H9 (cell line): ENCODE measurements around the gene DAPP1. TPM values are rescaled to one million over a fixed set of nuclear protein-coding genes. Genes with fewer than 3 reads are reported as not detected.

Experiments
- DNase-seq: peaks from one replicate; pipeline ENCODE4 v3.0.0-alpha.2; 2017
- H2AFZ ChIP-seq: one replicate; pipeline ENCODE4 v1.6.1; 2013; ENCODE audit warnings: mild to moderate bottlenecking, low read length, control low read depth, moderate library complexity
- H2AK5ac ChIP-seq: 2 replicates; pipeline ENCODE4 v1.6.1; 2013; ENCODE audit warnings: low read length, control low read depth, mixed read lengths; ENCODE audit not compliant: insufficient read length
- H2BK120ac ChIP-seq: one replicate; pipeline ENCODE4 v1.6.1; 2013; ENCODE audit warnings: low read depth, mild to moderate bottlenecking, low read length, control low read depth, inconsistent platforms; ENCODE audit not compliant: poor library complexity, severe bottlenecking
- H2BK12ac ChIP-seq: 2 replicates; pipeline ENCODE4 v1.6.1; 2013; ENCODE audit warnings: low read length, control low read depth, mixed read lengths, low read depth; ENCODE audit not compliant: insufficient read length
- H2BK15ac ChIP-seq: 2 replicates; pipeline ENCODE4 v1.6.1; 2013; ENCODE audit warnings: low read depth, low read length, control low read depth
- H2BK20ac ChIP-seq: one replicate; pipeline ENCODE4 v1.6.1; 2013; ENCODE audit warnings: low read depth, mild to moderate bottlenecking, low read length, control low read depth, inconsistent platforms; ENCODE audit not compliant: poor library complexity, severe bottlenecking
- H2BK5ac ChIP-seq: 2 replicates; pipeline ENCODE4 v1.6.1; 2013; ENCODE audit warnings: low read length, control low read depth, mixed read lengths; ENCODE audit not compliant: insufficient read length
- H3K14ac ChIP-seq: 2 replicates; pipeline ENCODE4 v1.6.1; 2013; ENCODE audit warnings: low read length, control low read depth; ENCODE audit not compliant: insufficient read depth
- H3K18ac ChIP-seq: 2 replicates; pipeline ENCODE4 v1.6.1; 2013; ENCODE audit warnings: low read depth, mild to moderate bottlenecking, mixed read lengths, low read length, control low read depth; ENCODE audit not compliant: insufficient read length
- H3K23ac ChIP-seq: 2 replicates; pipeline ENCODE4 v1.6.1; 2013; ENCODE audit warnings: low read length, control low read depth, mixed read lengths, low read depth; ENCODE audit not compliant: insufficient read length
- H3K23me2 ChIP-seq: 2 replicates; pipeline ENCODE4 v1.6.1; 2013; ENCODE audit warnings: low read depth, mild to moderate bottlenecking, mixed read lengths, low read length, control low read depth; ENCODE audit not compliant: insufficient read length, poor library complexity, severe bottlenecking
- H3K27ac ChIP-seq: 2 replicates; pipeline ENCODE4 v1.5.1; 2013; ENCODE audit warnings: low read length, control low read depth, mixed read lengths, low read depth; ENCODE audit not compliant: insufficient read length
- H3K27me3 ChIP-seq: 2 replicates; pipeline ENCODE4 v1.6.1; 2013; ENCODE audit warnings: low read length, control low read depth, inconsistent platforms; ENCODE audit not compliant: insufficient read depth
- H3K4ac ChIP-seq: 2 replicates; pipeline ENCODE4 v1.6.1; 2013; ENCODE audit warnings: low read depth, mild to moderate bottlenecking, control low read depth, inconsistent platforms, low read length, moderate library complexity
- H3K4me1 ChIP-seq: 2 replicates; pipeline ENCODE4 v1.6.1; 2013; ENCODE audit warnings: low read length, control low read depth, inconsistent platforms; ENCODE audit not compliant: insufficient read depth
- H3K4me2 ChIP-seq: 2 replicates; pipeline ENCODE4 v1.6.1; 2013; ENCODE audit warnings: low read length, control low read depth, mixed read lengths; ENCODE audit not compliant: insufficient read length, insufficient read depth
- H3K56ac ChIP-seq: 2 replicates; pipeline ENCODE4 v1.6.1; 2013; ENCODE audit warnings: low read depth, mild to moderate bottlenecking, mixed read lengths, low read length, control low read depth; ENCODE audit not compliant: insufficient read length
- H3K79me1 ChIP-seq: 2 replicates; pipeline ENCODE4 v1.6.1; 2013; ENCODE audit warnings: low read depth, mild to moderate bottlenecking, moderate library complexity, low read length, control low read depth, inconsistent platforms; ENCODE audit not compliant: insufficient read depth, poor library complexity, severe bottlenecking
- H3K79me2 ChIP-seq: 2 replicates; pipeline ENCODE4 v1.6.1; 2013; ENCODE audit warnings: low read length, control low read depth, inconsistent platforms; ENCODE audit not compliant: insufficient read depth
- H3K9ac ChIP-seq: 2 replicates; pipeline ENCODE4 v1.6.1; 2013; ENCODE audit warnings: low read length, control low read depth, mixed read lengths; ENCODE audit not compliant: insufficient read length; ENCODE audit errors: extremely low read depth
- H3K9me3 ChIP-seq: one replicate; pipeline ENCODE4 v1.6.1; 2013; ENCODE audit warnings: low read depth, low read length, inconsistent platforms; ENCODE audit not compliant: control insufficient read depth
- H3T11ph ChIP-seq: one replicate; pipeline ENCODE4 v1.6.1; 2013; ENCODE audit warnings: mild to moderate bottlenecking, low read length, control low read depth, inconsistent platforms
- H4K20me1 ChIP-seq: one replicate; pipeline ENCODE4 v1.6.1; 2013; ENCODE audit not compliant: control insufficient read depth, insufficient read length, insufficient read depth
- H4K5ac ChIP-seq: 2 replicates; pipeline ENCODE4 v1.6.1; 2013; ENCODE audit warnings: low read depth, mild to moderate bottlenecking, mixed read lengths, low read length, control low read depth; ENCODE audit not compliant: insufficient read length
- H4K8ac ChIP-seq: replicated peaks from 2 replicates; pipeline ENCODE4 v1.6.1; 2013; ENCODE audit warnings: low read length, control low read depth, mixed read lengths, low read depth; ENCODE audit not compliant: insufficient read length
- H4K91ac ChIP-seq: 2 replicates; pipeline ENCODE4 v1.6.1; 2013; ENCODE audit warnings: low read depth, mild to moderate bottlenecking, moderate library complexity, mixed read lengths, low read length, control low read depth; ENCODE audit not compliant: insufficient read length
- H3K27ac Mint-ChIP-seq, 3 experiments: 2 replicates in 2 of 3; 3 replicates in 1 of 3; pipeline ENCODE4 v1.8.0; 2020 to 2021; ENCODE audit warnings: mixed read lengths in 3 of 3, mild to moderate bottlenecking in 1 of 3, moderate library complexity in 1 of 3
- H3K27me3 Mint-ChIP-seq: 2 replicates; pipeline ENCODE4 v1.8.0; 2021; ENCODE audit warnings: low read depth, mild to moderate bottlenecking, moderate library complexity, mixed read lengths
- H3K36me3 Mint-ChIP-seq, 3 experiments: 2 replicates in 2 of 3; 3 replicates in 1 of 3; pipeline ENCODE4 v1.8.0; 2020 to 2021; ENCODE audit warnings: low read depth in 3 of 3, mixed read lengths in 3 of 3; ENCODE audit not compliant: insufficient read depth in 1 of 3
- H3K4me1 Mint-ChIP-seq, 2 experiments: 2 replicates each; pipeline ENCODE4 v1.8.0; 2020; ENCODE audit warnings: mixed read lengths in 2 of 2
- H3K4me3 Mint-ChIP-seq, 2 experiments: 2 replicates in 1 of 2; 3 replicates in 1 of 2; pipeline ENCODE4 v1.8.0; 2020 to 2021; ENCODE audit warnings: mild to moderate bottlenecking in 2 of 2, mixed read lengths in 2 of 2, moderate library complexity in 1 of 2
- H3K9me3 Mint-ChIP-seq, 2 experiments: 2 replicates in 1 of 2; 3 replicates in 1 of 2; pipeline ENCODE4 v1.8.0; 2020; ENCODE audit warnings: mild to moderate bottlenecking in 2 of 2, mixed read lengths in 2 of 2, moderate library complexity in 1 of 2
- WGBS: extraction: QIAGEN DNeasy Blood & Tissue Kit; methylation state at CpG from one replicate; pipeline ENCODE4 v1.1.7; 2013; ENCODE audit warnings: missing lambda C conversion rate, low lambda C conversion rate, mixed read lengths; ENCODE audit not compliant: insufficient read length; ENCODE audit errors: extremely low coverage; 5-methylcytosine and 5-hydroxymethylcytosine counted together
- total RNA-seq: library from RNA; stranded (reverse); gene quantifications from 2 replicates; pipeline ENCODE4 v1.2.1, GENCODE V29; 2021
- TF ChIP-seq, protein P1 (sequence below): fragments of 200-600 bp; sonication (generic); conservative IDR thresholded peaks from 3 replicates; pipeline ENCODE4 v1.8.0; 2021; ENCODE audit warnings: antibody characterized with exemption, mild to moderate bottlenecking

DAPP1 gene
- total RNA-seq, 1 experiment from 2014 or later = not detected

DNA sequence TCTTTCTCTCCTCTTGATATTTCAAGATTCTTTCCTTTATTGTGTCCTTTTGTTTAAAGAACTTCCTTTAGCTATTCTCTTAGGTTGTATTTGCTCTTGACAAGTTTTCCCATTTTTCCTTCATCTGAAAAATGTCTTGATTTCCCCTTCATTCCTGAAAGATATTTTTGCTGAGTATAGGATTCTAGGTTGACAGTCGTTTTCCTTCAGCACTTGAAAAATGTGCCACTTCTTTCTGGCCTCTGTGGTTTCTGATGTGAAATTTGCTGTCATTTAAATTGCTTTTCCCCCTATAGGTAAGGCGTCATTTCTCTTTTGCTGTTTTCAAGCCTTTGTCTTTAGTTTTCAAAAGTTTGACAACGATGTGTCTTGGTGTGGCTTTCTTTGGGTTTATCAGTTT lies 100.9 kb downstream of the DAPP1 start:
- Histone ChIP-seq H2BK20ac (no peak overlapping the region), H3K4me2 (no peak overlapping the region), H3K23ac (no peak overlapping the region), H3K27ac (no peak overlapping the region), H4K5ac (no peak overlapping the region), H3K9me3 (no peaks in the 10 kb centered on the region), H3K18ac (no peak overlapping the region), H2BK12ac (no peak overlapping the region), H3K27me3 (no peaks in the 10 kb centered on the region), H3K23me2 (no peaks in the 10 kb centered on the region), H4K20me1 (no peaks in the 10 kb centered on the region), H4K91ac (no peak overlapping the region), H3K14ac (no peak overlapping the region), H2BK15ac (no peak overlapping the region), H3K56ac (no peak overlapping the region), H4K8ac (no peak overlapping the region), H3K79me2 (no peaks in the 10 kb centered on the region; the same call in 1 of the 2 replicates), H2AK5ac (no peak overlapping the region), H2BK120ac (no peak overlapping the region), H2AFZ (no peak overlapping the region), H3K79me1 (no peaks in the 10 kb centered on the region), H3K4me1 (no peaks in the 10 kb centered on the region), H3K9ac (no peak overlapping the region), H2BK5ac (no peak overlapping the region), H3T11ph (no peak overlapping the region), H3K4ac (no peak overlapping the region)
- peaks cover 16 to 34% (median 32%) of the 10 kb centered on the region in 3 experiments for H3K36me3 Mint-ChIP-seq
- no peaks in the 10 kb centered on the region for H3K4me1 Mint-ChIP-seq
- H3K9me3 Mint-ChIP-seq = no peaks in the 10 kb centered on the region
- no peak overlapping the region for H3K4me3 Mint-ChIP-seq
- H3K27me3 Mint-ChIP-seq = no peaks in the 10 kb centered on the region
- TF ChIP-seq, protein P1, sequence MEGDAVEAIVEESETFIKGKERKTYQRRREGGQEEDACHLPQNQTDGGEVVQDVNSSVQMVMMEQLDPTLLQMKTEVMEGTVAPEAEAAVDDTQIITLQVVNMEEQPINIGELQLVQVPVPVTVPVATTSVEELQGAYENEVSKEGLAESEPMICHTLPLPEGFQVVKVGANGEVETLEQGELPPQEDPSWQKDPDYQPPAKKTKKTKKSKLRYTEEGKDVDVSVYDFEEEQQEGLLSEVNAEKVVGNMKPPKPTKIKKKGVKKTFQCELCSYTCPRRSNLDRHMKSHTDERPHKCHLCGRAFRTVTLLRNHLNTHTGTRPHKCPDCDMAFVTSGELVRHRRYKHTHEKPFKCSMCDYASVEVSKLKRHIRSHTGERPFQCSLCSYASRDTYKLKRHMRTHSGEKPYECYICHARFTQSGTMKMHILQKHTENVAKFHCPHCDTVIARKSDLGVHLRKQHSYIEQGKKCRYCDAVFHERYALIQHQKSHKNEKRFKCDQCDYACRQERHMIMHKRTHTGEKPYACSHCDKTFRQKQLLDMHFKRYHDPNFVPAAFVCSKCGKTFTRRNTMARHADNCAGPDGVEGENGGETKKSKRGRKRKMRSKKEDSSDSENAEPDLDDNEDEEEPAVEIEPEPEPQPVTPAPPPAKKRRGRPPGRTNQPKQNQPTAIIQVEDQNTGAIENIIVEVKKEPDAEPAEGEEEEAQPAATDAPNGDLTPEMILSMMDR = no peak
- DNase-seq = no peak
- WGBS = no CpG with 5 or more reads among the region's 3 CpGs
- no peak overlapping the region for H3K27ac Mint-ChIP-seq
